Measurements from ENCODE around the gene MOB1A. TPM values are rescaled to one million over a fixed set of nuclear protein-coding genes. Genes with fewer than 3 reads are reported as not detected.
A peak's percentile ranks its signal among the peaks of the same experiment; 100 is the strongest.

Gene MOB1A
- total RNA-seq, 1 donor from 2014 or later, result 71.1 TPM

GRCh38 chr2:74201196-74201595 lies 22.5 kb upstream of the MOB1A start:
- no peaks in the 10 kb centered on the region for H3K27me3 ChIP-seq (ENCODE audit: control insufficient read depth, insufficient read depth, low read length)
- TF ChIP-seq CTCF (IDR thresholded peaks at IDR 0.05; ENCODE audit: insufficient read depth, low read length, severe bottlenecking), result no peak
- H3K36me3 ChIP-seq (ENCODE audit: control insufficient read depth, insufficient read depth, low read length), result peaks cover 5% of the 10 kb centered on the region
- FAIRE-seq, result no peak
- no peak overlapping the region for H3K4me3 ChIP-seq (ENCODE audit: low read depth, low read length)
- DNase-seq (ENCODE audit: low read depth), result no peak

- no peak for DNase-seq (ENCODE audit: low read depth)
- no peaks in the 10 kb centered on the region for H3K27me3 ChIP-seq (ENCODE audit: control insufficient read depth, insufficient read depth, low read length)
- H3K36me3 ChIP-seq (ENCODE audit: control insufficient read depth, insufficient read depth, low read length), result peaks cover 3% of the 10 kb centered on the region
- H3K4me3 ChIP-seq (ENCODE audit: low read depth, low read length), result peak overlapping the region; percentile 85
- no peak for TF ChIP-seq CTCF (IDR thresholded peaks at IDR 0.05; ENCODE audit: insufficient read depth, low read length, severe bottlenecking)
- FAIRE-seq, result no peak
These were observed 21.2 kb upstream of the MOB1A start for GRCh38 chr2:74199871-74200305.

- no peak for FAIRE-seq
- Histone ChIP-seq H3K4me3 (ENCODE audit: low read depth, low read length) (peak overlapping the region; percentile 85), H3K36me3 (ENCODE audit: control insufficient read depth, insufficient read depth, low read length) (peaks cover 1% of the 10 kb centered on the region), H3K27me3 (ENCODE audit: control insufficient read depth, insufficient read depth, low read length) (no peaks in the 10 kb centered on the region)
- TF ChIP-seq CTCF (IDR thresholded peaks at IDR 0.05; ENCODE audit: insufficient read depth, low read length, severe bottlenecking), result no peak
- no peak for DNase-seq (ENCODE audit: low read depth)
These were observed 20.6 kb upstream of the MOB1A start for GRCh38 chr2:74199275-74199701.

- Histone ChIP-seq H3K27me3 (ENCODE audit: control insufficient read depth, insufficient read depth, low read length) (no peaks in the 10 kb centered on the region), H3K4me3 (ENCODE audit: low read depth, low read length) (peak within 1 kb of the TSS; percentile 85), H3K36me3 (ENCODE audit: control insufficient read depth, insufficient read depth, low read length) (peaks cover 1% of the 10 kb centered on the region)
- peak; percentile 96 for DNase-seq (ENCODE audit: low read depth)
- no peak for FAIRE-seq
- peak; percentile 94 for TF ChIP-seq CTCF (IDR thresholded peaks at IDR 0.05; ENCODE audit: insufficient read depth, low read length, severe bottlenecking)
These were observed 20.0 kb upstream of the MOB1A start, which contains the start of gene MTHFD2 for GRCh38 chr2:74198461-74199274. TSS of gene MTHFD2 (plus strand) at chr2:74198615. CDS start at chr2:74198642, 27 bp downstream.

GRCh38 chr2:74198023-74198460 lies 19.4 kb upstream of the MOB1A start:
- no peak for DNase-seq (ENCODE audit: low read depth)
- Histone ChIP-seq H3K4me3 (ENCODE audit: low read depth, low read length) (peak overlapping the region; percentile 85), H3K36me3 (ENCODE audit: control insufficient read depth, insufficient read depth, low read length) (peaks cover 1% of the 10 kb centered on the region), H3K27me3 (ENCODE audit: control insufficient read depth, insufficient read depth, low read length) (no peaks in the 10 kb centered on the region)
- TF ChIP-seq CTCF (IDR thresholded peaks at IDR 0.05; ENCODE audit: insufficient read depth, low read length, severe bottlenecking), result no peak
- FAIRE-seq, result no peak

Measured in bronchial epithelial cell (primary cell).